Measurements from ENCODE around the gene PIPOX.

DNA sequence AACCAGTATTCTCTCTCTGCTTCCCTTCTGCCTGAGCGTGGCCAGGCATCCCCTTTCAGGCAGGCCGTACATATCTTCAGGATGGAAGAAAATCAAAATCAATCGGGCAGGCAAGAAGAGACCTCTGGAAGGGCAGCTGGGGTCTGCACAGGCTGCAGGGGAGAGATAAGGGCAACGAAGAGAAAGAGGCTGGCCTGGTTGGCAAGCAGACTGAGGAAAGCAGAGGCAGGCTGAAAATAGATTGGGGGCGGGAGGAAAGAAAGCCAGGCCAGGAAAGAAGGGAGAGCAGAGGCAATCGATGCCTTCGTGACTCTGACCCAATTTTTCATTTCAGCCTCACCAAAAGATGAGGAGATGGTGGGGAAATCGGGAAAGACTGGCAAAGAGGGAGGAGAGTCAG lies 18.1 kb downstream of the PIPOX start:
- TF ChIP-seq, protein P1, sequence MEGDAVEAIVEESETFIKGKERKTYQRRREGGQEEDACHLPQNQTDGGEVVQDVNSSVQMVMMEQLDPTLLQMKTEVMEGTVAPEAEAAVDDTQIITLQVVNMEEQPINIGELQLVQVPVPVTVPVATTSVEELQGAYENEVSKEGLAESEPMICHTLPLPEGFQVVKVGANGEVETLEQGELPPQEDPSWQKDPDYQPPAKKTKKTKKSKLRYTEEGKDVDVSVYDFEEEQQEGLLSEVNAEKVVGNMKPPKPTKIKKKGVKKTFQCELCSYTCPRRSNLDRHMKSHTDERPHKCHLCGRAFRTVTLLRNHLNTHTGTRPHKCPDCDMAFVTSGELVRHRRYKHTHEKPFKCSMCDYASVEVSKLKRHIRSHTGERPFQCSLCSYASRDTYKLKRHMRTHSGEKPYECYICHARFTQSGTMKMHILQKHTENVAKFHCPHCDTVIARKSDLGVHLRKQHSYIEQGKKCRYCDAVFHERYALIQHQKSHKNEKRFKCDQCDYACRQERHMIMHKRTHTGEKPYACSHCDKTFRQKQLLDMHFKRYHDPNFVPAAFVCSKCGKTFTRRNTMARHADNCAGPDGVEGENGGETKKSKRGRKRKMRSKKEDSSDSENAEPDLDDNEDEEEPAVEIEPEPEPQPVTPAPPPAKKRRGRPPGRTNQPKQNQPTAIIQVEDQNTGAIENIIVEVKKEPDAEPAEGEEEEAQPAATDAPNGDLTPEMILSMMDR (IDR thresholded peaks at IDR 0.05; ENCODE audit: low read length), result no peak
- TF ChIP-seq EZH2 (optimal IDR thresholded peaks at IDR 0.05; ENCODE audit: low read depth, low read length), result no peak

All from MM.1S (cell line).